Transverse colon (tissue), 4 donors: Measurements from ENCODE around the gene MS4A4E.

Experiments used
- CTCF ChIP-seq, 5 experiments: fragments of 200-600 bp in 3 of 5; fragments of 450-650 bp in 2 of 5; sonication (generic) in 3 of 5; IDR thresholded peaks; 1 replicate in 2 of 5; 2 replicates in 3 of 5; pipeline ENCODE4 v1.5.1; 2016 to 2017; ENCODE audit warnings: antibody characterized with exemption in 5 of 5, inconsistent platforms in 3 of 5, mild to moderate bottlenecking in 2 of 5, moderate library complexity in 1 of 5
- EP300 ChIP-seq: sonication (generic); formaldehyde crosslinking; IDR thresholded peaks from one replicate; pipeline ENCODE4 v1.6.1; 2017; ENCODE audit warnings: antibody characterized with exemption, low read depth
- POLR2A ChIP-seq: fragments of 450-650 bp; IDR thresholded peaks from one replicate; pipeline ENCODE4 v1.6.1; 2016; ENCODE audit warnings: antibody characterized with exemption, mild to moderate bottlenecking, moderate library complexity
- POLR2AphosphoS5 ChIP-seq, 3 donors: sonication (generic); formaldehyde crosslinking; IDR thresholded peaks; one replicate each; pipeline ENCODE4 v1.6.1; 2016; ENCODE audit warnings: antibody characterized with exemption in 3 of 3

- TF ChIP-seq CTCF (IDR thresholded peaks at IDR 0.05) (no peak), POLR2A (no peak), POLR2AphosphoS5 (IDR thresholded peaks at IDR 0.05) (no peak), EP300 (no peak)
Observed at GRCh38 chr11:60235321-60235720, 7.6 kb downstream of the MS4A4E start.
